K562 (cell line): ENCODE data around the gene BBLN.

Experiments
- ARNT ChIP-seq, 2 experiments: fragments of 450-650 bp; IDR thresholded peaks; 2 replicates each; pipeline ENCODE4 v1.6.1; 2016; ENCODE audit warnings: mild to moderate bottlenecking in 1 of 2
- CCAR2 ChIP-seq: fragments of 200-400 bp; formaldehyde crosslinking; IDR thresholded peaks from 2 replicates; pipeline ENCODE4 v1.6.1; 2017; ENCODE audit warnings: mild to moderate bottlenecking, low read depth, low read length
- CTCF ChIP-seq, 3 experiments: IDR thresholded peaks in 2 of 3; conservative IDR thresholded peaks in 1 of 3; 2 replicates each; pipeline ENCODE4 v1.5.1; 2011 to 2012; ENCODE audit warnings: low read length in 3 of 3, mild to moderate bottlenecking in 3 of 3, control low read depth in 2 of 3, improper control_type of control experiment in 1 of 3, inconsistent platforms in 1 of 3, low read depth in 1 of 3, mixed read lengths in 1 of 3, moderate library complexity in 1 of 3; ENCODE audit not compliant: insufficient read depth in 2 of 3
- CUX1 ChIP-seq: fragments of 200-800 bp; sonication (Bioruptor generic); IDR thresholded peaks from 2 replicates; pipeline ENCODE4 v1.6.1; 2016; ENCODE audit warnings: missing genetic modification characterization, missing compliant biosample characterization
- GABPA ChIP-seq: fragments of 200-800 bp; sonication (Bioruptor generic); conservative IDR thresholded peaks from 2 replicates; pipeline ENCODE4 v1.6.1; 2016; ENCODE audit warnings: low read depth, missing genetic modification characterization, missing compliant biosample characterization
- HMGXB4 ChIP-seq: sonication (generic); formaldehyde crosslinking; IDR thresholded peaks from 2 replicates; pipeline ENCODE4 v1.8.1; 2023; ENCODE audit warnings: mild to moderate bottlenecking, missing genetic modification reagents
- MEF2D ChIP-seq: conservative IDR thresholded peaks from 2 replicates; pipeline ENCODE4 v1.6.1; 2016; ENCODE audit warnings: low read depth, missing genetic modification characterization, missing compliant biosample characterization

DNA sequence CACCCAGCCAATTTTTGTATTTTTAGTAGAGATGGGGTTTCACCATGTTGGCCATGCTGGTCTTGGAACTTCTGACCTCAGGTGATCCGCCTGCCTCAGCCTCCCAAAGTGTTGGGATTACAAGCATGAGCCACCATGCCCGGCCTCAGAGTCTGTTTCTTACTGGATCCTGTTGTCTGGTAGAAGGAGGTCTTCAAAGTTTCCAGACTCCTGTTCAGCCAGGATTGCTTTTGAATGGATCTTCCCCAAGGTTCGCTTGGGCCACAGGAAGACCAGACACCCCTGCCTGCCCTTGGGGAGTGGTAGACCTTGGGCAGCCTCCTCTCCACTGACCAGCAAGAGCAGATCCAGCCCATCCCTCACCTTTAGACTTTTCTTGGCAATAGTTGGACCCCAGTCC, 18.5 kb upstream of the BBLN start:
- TF ChIP-seq HMGXB4 (CRISPR knock-in tag) = no peak
- no peak for TF ChIP-seq GABPA (tag)
- no peak for TF ChIP-seq MEF2D (tag)
- no peak for TF ChIP-seq CTCF (IDR thresholded peaks at IDR 0.05 in 2 of 3, conservative IDR thresholded peaks at IDR 0.05 in 1 of 3; ENCODE audit: insufficient read depth in 2 of 3, low read depth in 1 of 3, low read length in 3 of 3)
- no peak for TF ChIP-seq CUX1
- no peak for TF ChIP-seq CCAR2
- no peak for TF ChIP-seq ARNT (IDR thresholded peaks at IDR 0.05)
